ENCODE measurements around the gene IFI30. TPM values are rescaled to one million over a fixed set of nuclear protein-coding genes. Genes with fewer than 3 reads are reported as not detected.

IFI30 gene
- total and polyA plus RNA-seq, 5 donors, result 10.1 to 47.4 (median 34.4) TPM

GRCh38 chr19:18216789-18217188 lies 43.2 kb downstream of the IFI30 start:
- DNase-seq, result no peak
- Histone ChIP-seq H3K9me3 (ENCODE audit: control insufficient read depth, low read length) (no peaks in the 10 kb centered on the region), H3K4me1 (ENCODE audit: control insufficient read depth, insufficient read depth, low read length) (no peaks in the 10 kb centered on the region), H3K4me3 (ENCODE audit: low read length) (no peak overlapping the region), H3K27me3 (ENCODE audit: control insufficient read depth, insufficient read depth) (no peaks in the 10 kb centered on the region), H3K27ac (ENCODE audit: low read length) (no peak overlapping the region)
- WGBS, result 94% methylated on average over 8 of the region's 8 CpGs
- ATAC-seq, result no peak
- intact Hi-C loops (cut with DNase I), result loop anchor here in 1 of 4 donors (10.0 kb wide), 1 partner anchor 188 kb away; no protein-coding TSS in a partner anchor

GRCh38 chr19:18218159-18218558 lies 44.5 kb downstream of the IFI30 start:
- H3K4me3 ChIP-seq (ENCODE audit: low read length), result no peak overlapping the region
- peak in 1 of 2 donors; percentile 15 for ATAC-seq
- H3K4me1 ChIP-seq (ENCODE audit: control insufficient read depth, insufficient read depth, low read length), result no peaks in the 10 kb centered on the region
- no peaks in the 10 kb centered on the region for H3K27me3 ChIP-seq (ENCODE audit: control insufficient read depth, insufficient read depth)
- intact Hi-C loops (cut with DNase I), result loop anchor here in 1 of 4 donors (10.0 kb wide), 1 partner anchor 187 kb away; no protein-coding TSS in a partner anchor
- DNase-seq, result no peak
- WGBS, result 84% methylated on average over 17 of the region's 17 CpGs
- no peak overlapping the region for H3K27ac ChIP-seq (ENCODE audit: low read length)
- no peaks in the 10 kb centered on the region for H3K9me3 ChIP-seq (ENCODE audit: control insufficient read depth, low read length)

- H3K27me3 ChIP-seq (ENCODE audit: control insufficient read depth, insufficient read depth), result no peaks in the 10 kb centered on the region
- no peak overlapping the region for H3K4me3 ChIP-seq (ENCODE audit: low read length)
- ATAC-seq (no peak), DNase-seq (no peak)
- WGBS, result 92% methylated on average over 3 of the region's 3 CpGs
- intact Hi-C loops (cut with DNase I), result loop anchor here in 1 of 4 donors (10.0 kb wide), 1 partner anchor 186 kb away; no protein-coding TSS in a partner anchor
- H3K4me1 ChIP-seq (ENCODE audit: control insufficient read depth, insufficient read depth, low read length), result no peaks in the 10 kb centered on the region
- no peak overlapping the region for H3K27ac ChIP-seq (ENCODE audit: low read length)
- no peaks in the 10 kb centered on the region for H3K9me3 ChIP-seq (ENCODE audit: control insufficient read depth, low read length)
These were observed 45.0 kb downstream of the IFI30 start for GRCh38 chr19:18218600-18218999.

GRCh38 chr19:18219911-18220631 lies 46.5 kb downstream of the IFI30 start:
- Histone ChIP-seq H3K4me1 (ENCODE audit: control insufficient read depth, insufficient read depth, low read length) (peaks cover 3% of the 10 kb centered on the region), H3K27me3 (ENCODE audit: control insufficient read depth, insufficient read depth) (no peaks in the 10 kb centered on the region), H3K9me3 (ENCODE audit: control insufficient read depth, low read length) (no peaks in the 10 kb centered on the region), H3K4me3 (ENCODE audit: low read length) (no peak overlapping the region), H3K27ac (ENCODE audit: low read length) (no peak overlapping the region)
- DNase-seq, result peak in 1 of 3 donors; percentile 34
- 65% methylated on average over 28 of the region's 28 CpGs for WGBS
- intact Hi-C loops (cut with DNase I), result loop anchor here in 1 of 4 donors (10.0 kb wide), 1 partner anchor 185 kb away; no protein-coding TSS in a partner anchor
- ATAC-seq, result no peak

GRCh38 chr19:18220632-18221275 lies 47.1 kb downstream of the IFI30 start:
- DNase-seq (peak in 1 of 3 donors; percentile 29), ATAC-seq (no peak)
- Histone ChIP-seq H3K27ac (ENCODE audit: low read length) (no peak overlapping the region), H3K9me3 (ENCODE audit: control insufficient read depth, low read length) (no peaks in the 10 kb centered on the region), H3K4me1 (ENCODE audit: control insufficient read depth, insufficient read depth, low read length) (peaks cover 5% of the 10 kb centered on the region), H3K27me3 (ENCODE audit: control insufficient read depth, insufficient read depth) (no peaks in the 10 kb centered on the region), H3K4me3 (ENCODE audit: low read length) (no peak overlapping the region)
- intact Hi-C loops (cut with DNase I), result no loop called here
- WGBS, result 10% methylated on average over 33 of the region's 33 CpGs

- ATAC-seq, result no peak
- 85% methylated on average over 25 of the region's 25 CpGs for WGBS
- Histone ChIP-seq H3K9me3 (ENCODE audit: control insufficient read depth, low read length) (no peaks in the 10 kb centered on the region), H3K27me3 (ENCODE audit: control insufficient read depth, insufficient read depth) (no peaks in the 10 kb centered on the region), H3K27ac (ENCODE audit: low read length) (no peak overlapping the region), H3K4me3 (ENCODE audit: low read length) (no peak overlapping the region), H3K4me1 (ENCODE audit: control insufficient read depth, insufficient read depth, low read length) (peaks cover 5% of the 10 kb centered on the region)
- intact Hi-C loops (cut with DNase I), result no loop called here
- no peak for DNase-seq
These were observed 48.5 kb downstream of the IFI30 start for GRCh38 chr19:18221815-18222725.

GRCh38 chr19:18223860-18224524 lies 50.4 kb downstream of the IFI30 start:
- intact Hi-C loops (cut with DNase I), result no loop called here
- peak overlapping the region; percentile 7 for H3K4me3 ChIP-seq (ENCODE audit: low read length)
- H3K9me3 ChIP-seq (ENCODE audit: control insufficient read depth, low read length), result no peaks in the 10 kb centered on the region
- peak; percentile 59 to 84 (median 81) for DNase-seq
- H3K27me3 ChIP-seq (ENCODE audit: control insufficient read depth, insufficient read depth), result no peaks in the 10 kb centered on the region
- peak overlapping the region; percentile 14 for H3K27ac ChIP-seq (ENCODE audit: low read length)
- peaks cover 5% of the 10 kb centered on the region for H3K4me1 ChIP-seq (ENCODE audit: control insufficient read depth, insufficient read depth, low read length)
- WGBS, result 5% methylated on average over 39 of the region's 39 CpGs
- ATAC-seq, result peak; percentile 14 to 63

GRCh38 chr19:18224525-18225354 lies 51.1 kb downstream of the IFI30 start:
- intact Hi-C loops (cut with DNase I), result no loop called here
- peak; percentile 99 to 100 (median 100) for DNase-seq
- Histone ChIP-seq H3K4me1 (ENCODE audit: control insufficient read depth, insufficient read depth, low read length) (peaks cover 5% of the 10 kb centered on the region), H3K27ac (ENCODE audit: low read length) (peak overlapping the region; percentile 10), H3K9me3 (ENCODE audit: control insufficient read depth, low read length) (no peaks in the 10 kb centered on the region), H3K27me3 (ENCODE audit: control insufficient read depth, insufficient read depth) (no peaks in the 10 kb centered on the region), H3K4me3 (ENCODE audit: low read length) (peak overlapping the region; percentile 29)
- 2% methylated on average over 81 of the region's 81 CpGs for WGBS
- ATAC-seq, result peak; percentile 97 to 99

GRCh38 chr19:18225355-18225701 lies 51.7 kb downstream of the IFI30 start:
- ATAC-seq (no peak), DNase-seq (no peak)
- H3K9me3 ChIP-seq (ENCODE audit: control insufficient read depth, low read length), result no peaks in the 10 kb centered on the region
- WGBS, result 19% methylated on average over 16 of the region's 16 CpGs
- H3K27ac ChIP-seq (ENCODE audit: low read length), result peak overlapping the region; percentile 10
- intact Hi-C loops (cut with DNase I), result no loop called here
- H3K27me3 ChIP-seq (ENCODE audit: control insufficient read depth, insufficient read depth), result no peaks in the 10 kb centered on the region
- peak overlapping the region; percentile 29 for H3K4me3 ChIP-seq (ENCODE audit: low read length)
- peaks cover 5% of the 10 kb centered on the region for H3K4me1 ChIP-seq (ENCODE audit: control insufficient read depth, insufficient read depth, low read length)
